Transverse colon (tissue), 3 donors: ENCODE data around the gene ALDH1A2.

Experiments used
- POLR2A ChIP-seq: fragments of 450-650 bp; IDR thresholded peaks from one replicate; pipeline ENCODE4 v1.6.1; 2016; ENCODE audit warnings: antibody characterized with exemption, mild to moderate bottlenecking, moderate library complexity
- POLR2AphosphoS5 ChIP-seq, 3 donors: sonication (generic); formaldehyde crosslinking; IDR thresholded peaks; one replicate each; pipeline ENCODE4 v1.6.1; 2016; ENCODE audit warnings: antibody characterized with exemption in 3 of 3

DNA sequence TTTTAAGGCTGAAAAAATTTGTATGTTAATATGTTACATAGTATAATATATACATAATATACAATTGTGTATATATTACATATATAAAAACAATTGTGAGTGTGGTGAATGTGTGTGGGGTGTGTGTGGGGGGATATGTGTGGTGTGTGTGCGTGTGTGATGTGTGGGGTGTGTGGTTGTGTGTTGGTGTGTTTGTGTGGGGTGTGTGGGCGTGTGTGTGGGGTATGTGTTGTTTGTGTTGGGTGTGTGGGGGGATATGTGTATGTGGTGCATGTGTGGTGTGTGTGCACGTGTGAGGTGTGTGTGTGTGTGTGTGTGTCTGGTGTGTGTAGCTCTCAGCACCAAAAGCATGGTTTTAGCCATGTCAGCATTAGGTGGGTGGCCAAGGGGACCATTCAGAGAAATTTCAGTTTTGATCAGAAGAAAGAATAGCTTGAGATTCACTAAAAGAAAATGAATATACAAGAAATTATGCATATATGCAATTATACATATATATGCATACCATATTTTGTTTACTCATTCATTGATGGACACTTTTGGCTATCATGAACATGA, 118.9 kb downstream of the ALDH1A2 start:
- no peak for TF ChIP-seq POLR2A
- TF ChIP-seq POLR2AphosphoS5 (IDR thresholded peaks at IDR 0.05) = no peak
